Stimulated activated CD8-positive, alpha-beta memory T cell treated with anti-CD3 and anti-CD28 coated beads, Interleukin-4, amount 100 ng/mL, for 1 hour (primary cell): ENCODE measurements around the gene OTUB2.
A peak's percentile ranks its signal among the peaks of the same experiment; 100 is the strongest.

Source experiments
- DNase-seq, 2 donors: peaks; one replicate each; pipeline ENCODE4 v3.0.0-alpha.2; 2020; ENCODE audit warnings: low read depth in 2 of 2, low spot score in 1 of 2

OTUB2 gene

DNA sequence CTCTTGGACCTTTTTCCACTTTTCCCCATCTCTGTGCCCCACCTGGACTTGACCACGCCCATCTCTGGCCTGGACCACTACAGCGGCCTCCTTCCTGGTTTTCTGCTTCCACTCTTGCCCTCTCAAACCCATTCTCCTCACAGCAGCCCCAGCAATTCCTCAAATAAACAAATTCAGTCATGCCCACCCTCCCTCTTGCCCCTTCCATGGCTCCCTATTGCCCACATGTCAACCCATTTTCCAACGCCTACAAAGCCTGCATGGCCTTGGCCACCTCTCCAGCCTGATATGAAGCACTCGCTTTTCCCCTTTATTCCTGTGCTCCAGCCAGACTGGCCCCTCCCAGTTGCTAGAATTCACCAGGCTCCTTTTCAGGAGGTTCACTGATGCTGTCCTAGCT is 5.9 kb upstream of the OTUB2 start:
- DNase-seq: no peak

DNA sequence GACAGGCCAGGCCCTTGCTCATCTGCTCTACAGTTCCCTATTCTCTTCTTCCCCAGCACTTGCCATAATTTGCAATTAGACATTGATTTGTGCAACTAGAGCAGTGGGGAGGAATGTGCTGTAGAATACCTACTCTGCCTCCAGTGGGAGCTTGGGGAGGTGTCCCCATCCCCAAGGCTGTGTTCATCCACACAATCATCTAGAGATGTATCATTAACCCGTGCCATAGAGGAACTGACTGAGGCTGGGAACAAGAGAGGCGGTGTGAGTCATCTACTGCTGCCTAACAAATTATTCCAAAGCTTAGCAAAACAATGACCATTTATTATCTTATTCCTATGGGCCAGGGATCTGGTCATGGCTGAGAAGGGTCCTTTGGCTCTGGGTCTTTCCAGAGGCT is 5.1 kb upstream of the OTUB2 start:
- DNase-seq: no peak

- DNase-seq: no peak
Measured at GRCh38 chr14:94021416-94022157, 4.6 kb upstream of the OTUB2 start.

DNA sequence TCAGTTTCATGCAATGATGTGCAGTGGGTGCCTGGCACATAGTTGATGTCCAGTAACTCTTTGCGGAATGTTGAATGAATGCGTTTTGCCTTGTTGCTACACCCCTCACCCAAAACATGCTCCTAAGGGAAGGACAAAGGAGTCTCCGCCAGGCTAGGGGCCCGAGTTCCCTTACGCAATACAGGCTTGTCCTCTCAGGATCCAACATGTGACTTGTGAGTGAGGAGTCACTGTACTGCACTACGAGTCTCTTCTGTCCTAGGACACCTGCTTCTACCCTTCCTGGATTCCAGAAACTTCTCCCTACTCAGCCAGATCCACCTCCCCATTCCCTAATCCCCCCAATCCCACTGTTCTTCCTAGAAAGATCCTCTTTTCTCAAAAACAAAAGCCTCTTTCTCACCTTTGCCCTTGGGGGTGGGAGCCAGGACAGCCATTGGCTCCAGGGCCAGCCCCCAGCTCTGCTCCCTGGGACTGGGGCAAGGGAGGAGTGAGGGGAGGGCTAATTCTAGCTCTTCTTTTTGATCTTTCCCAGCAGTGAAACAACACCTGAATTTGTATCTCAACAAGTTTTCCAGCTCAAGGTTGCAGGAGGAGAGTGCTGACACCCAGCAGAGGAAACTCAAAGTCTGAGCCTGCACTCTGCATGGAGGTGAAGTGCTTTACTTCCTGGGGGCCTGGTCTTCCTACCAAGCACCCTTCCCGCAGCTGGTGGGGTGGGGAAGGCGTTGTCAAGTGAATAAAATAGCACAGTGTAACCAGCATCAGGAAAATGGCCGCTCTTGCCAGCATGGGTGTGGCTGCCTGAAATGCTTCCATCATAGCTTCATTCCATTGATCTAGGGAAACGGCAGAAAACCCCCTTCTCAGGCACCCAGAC is 3.4 kb upstream of the OTUB2 start:
- no peak for DNase-seq

DNA sequence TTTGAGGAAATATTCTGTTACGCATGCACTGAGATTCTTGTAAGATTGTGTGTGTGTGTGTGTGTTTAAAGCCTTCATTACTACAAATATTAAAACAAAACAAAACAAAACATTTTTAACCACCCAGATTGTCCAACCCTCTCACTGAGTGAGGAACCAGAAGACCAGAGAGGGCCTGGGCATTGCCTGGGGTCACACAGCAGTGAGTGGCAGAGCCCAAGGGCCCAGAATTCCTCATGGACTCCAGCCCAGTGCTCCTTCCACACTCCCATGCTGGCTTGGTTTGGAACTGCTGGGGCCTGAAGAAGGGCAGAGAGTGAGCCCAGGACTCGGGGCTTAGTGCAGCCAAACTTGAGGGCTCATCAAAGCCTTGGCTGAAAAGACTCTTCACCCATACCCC is 1.6 kb upstream of the OTUB2 start:
- no peak for DNase-seq

DNA sequence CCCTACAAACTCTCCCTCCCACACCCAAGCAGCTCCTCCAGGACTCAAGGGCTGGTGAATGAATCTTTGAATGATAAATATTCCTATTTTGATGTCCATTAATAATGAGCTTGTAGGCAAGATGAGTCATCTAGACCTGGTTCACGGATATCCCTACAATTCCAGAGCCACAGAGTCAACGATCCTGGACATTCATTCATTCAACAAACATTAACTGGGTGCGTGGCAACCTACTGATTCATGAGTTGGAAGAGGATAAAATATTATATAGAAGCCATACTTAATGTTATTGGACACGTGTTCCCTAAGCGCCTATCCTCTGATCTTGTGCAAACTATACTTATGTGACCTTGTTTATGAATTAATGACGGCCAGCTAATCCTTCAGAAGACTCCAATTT is 420 bp upstream of the OTUB2 start:
- no peak for DNase-seq

DNA sequence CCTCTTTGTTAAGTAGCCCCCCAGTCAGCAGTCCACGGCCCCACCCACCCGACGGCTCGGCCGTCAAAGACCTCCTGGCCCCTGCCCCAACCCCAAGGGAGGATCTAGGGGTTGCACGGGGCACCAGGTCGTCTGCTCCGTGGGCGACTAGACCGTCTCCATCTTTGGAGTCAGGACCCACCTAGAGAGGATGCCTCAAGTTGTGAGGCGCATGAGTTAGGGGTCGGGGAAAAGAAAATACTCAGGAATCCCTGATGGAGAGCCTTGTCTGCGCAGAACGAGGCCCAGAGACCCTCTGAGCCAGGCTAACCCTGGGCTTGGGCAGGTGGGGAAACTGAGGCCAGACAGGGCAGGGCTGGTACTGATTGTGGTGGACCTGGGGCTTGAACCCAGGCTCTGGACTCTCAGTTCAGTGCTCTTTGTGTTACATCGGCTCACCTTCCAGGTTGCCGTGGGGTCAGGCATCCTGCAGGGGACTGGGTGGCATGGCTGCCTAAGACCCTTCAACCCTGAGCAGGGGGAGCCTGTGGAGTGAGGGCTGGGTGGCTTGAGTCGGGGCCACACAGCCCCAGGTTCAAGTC is 839 bp downstream of the OTUB2 start:
- no peak for DNase-seq

DNA sequence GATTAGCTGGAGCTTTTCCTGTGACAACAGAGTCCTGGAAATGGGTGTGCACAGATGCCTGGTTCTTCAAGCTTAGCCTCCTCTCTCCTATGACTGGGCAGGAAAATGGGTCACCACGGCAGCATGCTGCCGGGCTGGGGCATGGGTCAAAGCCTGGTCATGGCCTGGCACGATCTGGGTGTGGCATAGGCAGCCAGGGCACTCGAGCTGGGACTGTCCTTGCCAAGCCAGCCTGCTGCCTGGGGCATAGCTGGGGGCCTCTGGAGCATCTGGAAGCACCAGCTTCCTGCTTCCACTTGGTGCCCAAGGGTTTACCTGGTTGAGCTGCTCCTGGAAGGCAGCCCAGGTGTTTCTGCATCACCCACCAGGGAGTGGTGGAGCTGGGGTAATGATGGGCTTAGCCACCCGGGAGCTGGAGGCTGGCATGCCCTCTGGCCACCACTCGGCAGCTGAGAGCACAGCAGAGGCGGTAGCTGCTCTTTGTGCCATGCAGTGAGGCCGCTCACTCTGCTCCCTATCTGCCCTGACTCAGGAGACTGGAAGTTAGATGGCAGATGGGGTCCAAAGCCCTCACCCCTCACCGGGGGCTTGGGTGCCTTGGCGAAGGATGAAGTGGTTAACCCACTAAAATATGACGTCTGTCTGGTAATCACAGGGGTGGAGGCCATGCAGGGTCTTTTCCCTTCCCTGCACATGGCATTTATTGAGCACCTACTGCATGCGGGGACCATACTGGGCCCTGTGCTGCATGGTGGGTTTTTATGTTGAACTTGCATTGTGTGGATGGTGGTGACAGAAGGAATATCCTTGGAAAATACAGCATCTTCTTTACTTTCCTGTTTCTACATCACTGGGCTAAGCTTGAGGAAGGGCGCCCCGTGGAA is 1.7 kb downstream of the OTUB2 start:
- no peak for DNase-seq

GRCh38 chr14:94028450-94028826 is 2.3 kb downstream of the OTUB2 start:
- no peak for DNase-seq

DNA sequence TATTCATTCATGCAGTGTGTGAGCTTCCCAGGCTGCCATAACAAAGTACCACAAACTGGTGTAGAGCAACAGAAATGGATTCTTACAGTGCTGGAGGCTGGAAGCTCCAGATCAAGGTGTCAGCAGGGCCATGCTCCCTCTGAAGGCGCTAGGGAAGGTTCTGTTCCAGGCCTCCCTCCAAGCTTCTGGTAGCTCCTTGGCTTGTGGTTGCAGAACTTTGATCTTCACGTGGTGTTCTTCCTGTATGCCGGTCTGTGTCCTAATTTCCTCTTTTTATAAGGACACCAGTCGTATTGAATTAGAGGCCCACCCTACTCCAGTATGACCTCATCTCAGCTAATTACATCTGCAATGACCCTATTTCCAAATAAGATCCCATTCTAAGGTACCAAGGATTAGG is 3.1 kb downstream of the OTUB2 start:
- DNase-seq: no peak

GRCh38 chr14:94029671-94030203 is 3.6 kb downstream of the OTUB2 start:
- DNase-seq: no peak

- no peak for DNase-seq
Measured at GRCh38 chr14:94030571-94030970, 4.4 kb downstream of the OTUB2 start.

GRCh38 chr14:94031161-94031882 is 5.2 kb downstream of the OTUB2 start:
- DNase-seq: no peak

GRCh38 chr14:94031883-94032279 is 5.7 kb downstream of the OTUB2 start:
- no peak for DNase-seq

DNA sequence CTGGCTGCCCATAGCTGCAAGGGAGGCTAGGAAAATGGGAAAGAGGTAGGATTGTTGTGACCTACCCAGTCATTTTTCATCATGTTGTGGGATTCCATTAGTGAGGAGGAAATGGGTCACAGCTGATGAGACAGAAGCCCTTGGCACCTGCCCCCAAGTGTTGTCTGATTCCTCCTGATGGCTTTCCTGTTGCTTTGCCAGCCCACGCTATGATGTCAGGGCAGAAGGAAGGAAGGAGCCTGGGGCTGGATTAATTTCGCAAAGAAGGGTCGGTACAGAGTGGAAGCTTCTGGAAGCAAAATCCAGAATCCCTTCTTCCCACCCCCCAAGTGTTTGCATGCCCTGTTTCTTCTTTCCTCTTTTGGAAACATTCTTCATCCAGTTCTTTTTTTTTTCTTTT is 8.7 kb downstream of the OTUB2 start:
- no peak for DNase-seq

GRCh38 chr14:94036313-94037167 is 10.4 kb downstream of the OTUB2 start:
- peak; percentile 52 to 56 for DNase-seq

GRCh38 chr14:94037954-94038353 is 11.8 kb downstream of the OTUB2 start:
- DNase-seq: no peak

DNA sequence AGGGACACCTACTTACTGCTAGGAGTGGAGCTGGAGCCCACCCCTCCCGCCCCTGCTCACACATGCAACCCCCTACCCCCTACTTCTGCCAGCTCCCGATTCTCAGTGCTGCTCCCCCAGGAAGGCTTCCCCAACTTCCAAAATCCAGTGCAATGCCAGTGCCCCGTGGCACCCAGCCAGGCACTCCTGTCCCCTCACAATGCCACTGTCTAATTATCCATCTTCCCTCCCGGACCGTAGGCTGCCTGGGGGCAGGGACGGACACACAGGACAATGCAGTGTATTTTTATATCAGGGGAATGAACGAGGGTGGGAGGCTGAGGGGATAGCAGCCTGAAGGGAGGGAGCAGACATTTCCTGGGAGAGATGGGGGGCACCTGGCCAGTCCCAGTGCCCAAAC is 12.4 kb downstream of the OTUB2 start:
- no peak for DNase-seq

GRCh38 chr14:94038921-94039629 is 12.9 kb downstream of the OTUB2 start:
- no peak for DNase-seq
